A673 (cell line): ENCODE results near the gene VIM. TPM values are rescaled to one million over a fixed set of nuclear protein-coding genes. Genes with fewer than 3 reads are reported as not detected.

Experiments used
- BruUV-seq: library from RNA; stranded (reverse); fragments of 400-500 nt; replicated peaks from 2 replicates; lab custom pipeline; 2021; lab: Mats Ljungman, UMichigan
- CTCF ChIA-PET: fragments of 300-600 bp; sonication (Branson Sonifier 250); formaldehyde crosslinking; loops from one replicate; lab custom pipeline; 2022; ENCODE audit warnings: antibody characterized with exemption; lab: Charles Lee
- POLR2A ChIA-PET: fragments of 300-600 bp; sonication (Branson Sonifier 250); formaldehyde crosslinking; loops from one replicate; lab custom pipeline; 2022; ENCODE audit warnings: antibody characterized with exemption; ENCODE audit not compliant: low non-redundant PET; lab: Charles Lee
- DNase-seq: peaks from one replicate; pipeline ENCODE4 v3.0.0-alpha.2; 2015; ENCODE audit warnings: low spot score
- H3K27ac ChIP-seq: fragments of 200-600 bp; sonication (generic); 2 replicates; pipeline ENCODE4 v1.5.1; 2016; ENCODE audit warnings: mixed run types, low read depth, mild to moderate bottlenecking, mixed read lengths, antibody characterized with exemption, low read length; ENCODE audit not compliant: poor library complexity, severe bottlenecking
- H3K27me3 ChIP-seq: fragments of 200-600 bp; sonication (generic); replicated peaks from 2 replicates; pipeline ENCODE4 v1.6.1; 2017; ENCODE audit warnings: mixed run types, low read depth, mild to moderate bottlenecking, mixed read lengths, antibody characterized with exemption, low read length; ENCODE audit not compliant: insufficient read depth, poor library complexity
- H3K36me3 ChIP-seq: fragments of 200-600 bp; sonication (generic); 2 replicates; pipeline ENCODE4 v1.6.1; 2016; ENCODE audit warnings: mixed run types, mild to moderate bottlenecking, mixed read lengths, antibody characterized with exemption, low read length; ENCODE audit not compliant: insufficient read depth, poor library complexity, severe bottlenecking
- H3K4me1 ChIP-seq: fragments of 200-600 bp; sonication (generic); 2 replicates; pipeline ENCODE4 v1.6.1; 2017; ENCODE audit warnings: mixed run types, mild to moderate bottlenecking, mixed read lengths, antibody characterized with exemption, low read length; ENCODE audit not compliant: insufficient read depth, poor library complexity, severe bottlenecking
- H3K4me3 ChIP-seq: fragments of 200-600 bp; sonication (generic); 2 replicates; pipeline ENCODE4 v1.5.1; 2016; ENCODE audit warnings: low read depth, mixed run types, mild to moderate bottlenecking, mixed read lengths, low read length; ENCODE audit not compliant: poor library complexity, severe bottlenecking
- H3K9me3 ChIP-seq: fragments of 200-600 bp; sonication (generic); 2 replicates; pipeline ENCODE4 v1.6.1; 2016; ENCODE audit warnings: mixed run types, low read depth, mild to moderate bottlenecking, mixed read lengths, antibody characterized with exemption, low read length; ENCODE audit not compliant: poor library complexity, severe bottlenecking
- EZH2 ChIP-seq: fragments of 200-600 bp; sonication (generic); IDR thresholded peaks from 2 replicates; pipeline ENCODE4 v1.6.1; 2017; ENCODE audit warnings: borderline replicate concordance, low read depth, mild to moderate bottlenecking, mixed read lengths, antibody characterized with exemption, low read length; ENCODE audit not compliant: poor library complexity, severe bottlenecking
- intact Hi-C: fragments of 100-400 bp; cut with micrococcal nuclease; formaldehyde crosslinking; loops from one replicate; pipeline ENCODE4 v1.10.0; 2022; ENCODE audit not compliant: unreplicated experiment
- total RNA-seq: library from RNA; stranded (reverse); gene quantifications from 2 replicates; pipeline ENCODE4 v1.2.3, GENCODE V29; 2021
- TF ChIP-seq, protein P1 (sequence below): fragments of 300-800, 200-600 bp; sonication (generic); conservative IDR thresholded peaks from 2 replicates; pipeline ENCODE4 v1.5.1; 2017; ENCODE audit warnings: low read depth, mild to moderate bottlenecking, antibody characterized with exemption, low read length, moderate library complexity, mixed read lengths

The VIM gene
- total RNA-seq, 1 experiment from 2014 or later, result 1,873 TPM

DNA sequence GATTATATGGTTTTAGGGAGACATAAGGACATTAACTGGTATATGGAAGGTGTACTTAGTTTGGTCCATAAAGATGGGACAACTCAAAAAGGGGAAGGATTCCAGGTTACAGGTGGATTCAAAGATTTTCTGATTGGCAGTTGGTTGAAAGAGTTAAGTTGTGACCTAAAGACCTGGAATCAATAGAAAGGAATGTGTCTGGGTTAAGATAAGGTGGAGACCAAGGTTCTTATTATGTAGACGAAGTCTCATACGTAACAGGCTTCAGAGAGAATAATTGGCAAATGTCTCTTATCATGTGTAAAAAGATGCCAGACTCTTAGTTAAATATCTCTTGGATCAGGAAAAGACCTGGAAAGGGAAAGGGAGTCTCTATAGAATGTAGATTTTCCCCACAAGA lies 25.5 kb upstream of the VIM start:
- Histone ChIP-seq H3K36me3 (no peaks in the 10 kb centered on the region), H3K9me3 (no peaks in the 10 kb centered on the region), H3K4me1 (peaks cover 34% of the 10 kb centered on the region), H3K27me3 (no peaks in the 10 kb centered on the region), H3K27ac (no peak overlapping the region), H3K4me3 (no peak overlapping the region)
- no peak for TF ChIP-seq EZH2
- POLR2A ChIA-PET, result no interaction called here
- BruUV-seq, result no TSS peak
- intact Hi-C loops, result no loop called here
- no peak for DNase-seq
- CTCF ChIA-PET, result no interaction called here

DNA sequence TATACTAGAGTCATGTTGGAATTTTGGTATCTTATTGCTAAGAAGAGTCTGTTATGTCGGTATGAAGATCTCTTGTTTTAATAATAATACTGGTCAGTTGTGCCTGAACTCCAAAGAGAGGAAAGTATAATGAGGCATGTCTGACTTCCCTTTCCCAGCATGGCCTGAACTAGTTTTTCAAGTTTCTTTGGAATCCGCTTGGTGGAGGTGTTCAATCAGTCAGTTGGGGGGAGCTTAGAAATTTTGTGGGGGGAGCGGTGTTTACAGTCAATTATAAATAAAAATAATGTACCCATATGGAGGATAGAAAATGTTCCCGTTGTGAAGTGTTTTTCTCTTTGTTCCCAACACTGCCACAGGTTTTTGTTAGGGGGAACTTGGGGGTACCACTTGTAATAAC lies 25.0 kb upstream of the VIM start:
- Histone ChIP-seq H3K4me1 (peaks cover 34% of the 10 kb centered on the region), H3K27ac (no peak overlapping the region), H3K9me3 (no peaks in the 10 kb centered on the region), H3K4me3 (no peak overlapping the region), H3K27me3 (no peaks in the 10 kb centered on the region), H3K36me3 (no peaks in the 10 kb centered on the region)
- ChIA-PET POLR2A (no interaction called here), CTCF (no interaction called here)
- no peak for DNase-seq
- TF ChIP-seq EZH2, result no peak
- TF ChIP-seq, protein P1, sequence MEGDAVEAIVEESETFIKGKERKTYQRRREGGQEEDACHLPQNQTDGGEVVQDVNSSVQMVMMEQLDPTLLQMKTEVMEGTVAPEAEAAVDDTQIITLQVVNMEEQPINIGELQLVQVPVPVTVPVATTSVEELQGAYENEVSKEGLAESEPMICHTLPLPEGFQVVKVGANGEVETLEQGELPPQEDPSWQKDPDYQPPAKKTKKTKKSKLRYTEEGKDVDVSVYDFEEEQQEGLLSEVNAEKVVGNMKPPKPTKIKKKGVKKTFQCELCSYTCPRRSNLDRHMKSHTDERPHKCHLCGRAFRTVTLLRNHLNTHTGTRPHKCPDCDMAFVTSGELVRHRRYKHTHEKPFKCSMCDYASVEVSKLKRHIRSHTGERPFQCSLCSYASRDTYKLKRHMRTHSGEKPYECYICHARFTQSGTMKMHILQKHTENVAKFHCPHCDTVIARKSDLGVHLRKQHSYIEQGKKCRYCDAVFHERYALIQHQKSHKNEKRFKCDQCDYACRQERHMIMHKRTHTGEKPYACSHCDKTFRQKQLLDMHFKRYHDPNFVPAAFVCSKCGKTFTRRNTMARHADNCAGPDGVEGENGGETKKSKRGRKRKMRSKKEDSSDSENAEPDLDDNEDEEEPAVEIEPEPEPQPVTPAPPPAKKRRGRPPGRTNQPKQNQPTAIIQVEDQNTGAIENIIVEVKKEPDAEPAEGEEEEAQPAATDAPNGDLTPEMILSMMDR, result no peak
- no TSS peak for BruUV-seq
- intact Hi-C loops, result no loop called here

GRCh38 chr10:17203416-17203815 lies 24.6 kb upstream of the VIM start:
- Histone ChIP-seq H3K36me3 (no peaks in the 10 kb centered on the region), H3K9me3 (no peaks in the 10 kb centered on the region), H3K27me3 (no peaks in the 10 kb centered on the region), H3K4me1 (peaks cover 34% of the 10 kb centered on the region), H3K4me3 (no peak overlapping the region), H3K27ac (no peak overlapping the region)
- ChIA-PET POLR2A (no interaction called here), CTCF (no interaction called here)
- DNase-seq, result no peak
- intact Hi-C loops, result no loop called here
- no TSS peak for BruUV-seq
- TF ChIP-seq, protein P1, result no peak
- TF ChIP-seq EZH2, result no peak

DNA sequence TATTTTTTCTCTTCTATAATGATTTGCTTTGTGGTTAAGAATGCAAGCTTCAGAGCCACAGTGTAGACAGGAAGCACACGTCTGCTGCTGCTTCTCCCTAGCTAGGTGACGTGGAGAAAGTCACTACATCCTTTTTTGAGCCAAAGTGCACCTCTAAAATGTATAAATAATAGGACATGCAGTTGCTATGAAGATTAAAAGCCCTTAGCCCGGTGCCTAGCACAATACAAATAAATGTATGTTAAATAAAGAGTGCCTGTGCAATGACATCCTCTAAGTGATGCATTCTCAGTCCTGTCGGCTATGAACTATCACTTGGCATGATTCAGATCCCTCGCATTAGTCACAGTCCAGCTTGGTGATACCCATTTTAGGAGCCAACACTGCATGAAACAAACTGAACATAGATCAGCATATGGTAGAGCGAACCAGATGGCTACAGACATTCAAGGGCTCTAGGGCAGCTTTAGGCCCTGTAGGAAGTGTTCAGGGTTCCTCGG lies 21.8 kb upstream of the VIM start:
- no peaks in the 10 kb centered on the region for H3K9me3 ChIP-seq
- no peak overlapping the region for H3K4me3 ChIP-seq
- peaks cover 16% of the 10 kb centered on the region for H3K4me1 ChIP-seq
- H3K36me3 ChIP-seq, result no peaks in the 10 kb centered on the region
- ChIA-PET POLR2A (no interaction called here), CTCF (no interaction called here)
- no peak for DNase-seq
- intact Hi-C loops, result no loop called here
- H3K27me3 ChIP-seq, result no peaks in the 10 kb centered on the region
- no TSS peak for BruUV-seq
- TF ChIP-seq, protein P1, result no peak
- TF ChIP-seq EZH2, result no peak
- no peak overlapping the region for H3K27ac ChIP-seq
